Measurements from ENCODE around the gene MTMR8.

The MTMR8 gene

GRCh38 chrX:64291123-64291522 is 104.1 kb downstream of the MTMR8 start:
- DNase-seq = no peak

GRCh38 chrX:64265265-64265664 is 130.0 kb downstream of the MTMR8 start:
- DNase-seq = no peak

GRCh38 chrX:64230123-64230970 is 164.9 kb downstream of the MTMR8 start, which contains the start of gene ASB12:
Gene ASB12 (minus strand): TSS chrX:64230607. CDS start chrX:64225650, 4,957 bp downstream.
- DNase-seq = no peak

GRCh38 chrX:64229154-64229553 is 166.1 kb downstream of the MTMR8 start:
- no peak for DNase-seq

Data from activated CD4-positive, alpha-beta T cell treated with anti-CD3 and anti-CD28 coated beads, Interleukin-2, Interleukin-6, amounts not matched to agents 100 ng/mL and 50 ng/mL, durations not matched to agents 16 hours and 8 hours (primary cell).